PC-9 (cell line): ENCODE measurements around the gene SLX4. TPM values are rescaled to one million over a fixed set of nuclear protein-coding genes. Genes with fewer than 3 reads are reported as not detected.

Experiments
- BruUV-seq: library from RNA; stranded (reverse); fragments of 400-500 nt; replicated peaks from 2 replicates; lab custom pipeline; 2021; lab: Mats Ljungman, UMichigan
- CTCF ChIA-PET: fragments of 300-600 bp; sonication (Branson Sonifier 250); formaldehyde crosslinking; loops from one replicate; lab custom pipeline; 2022; ENCODE audit warnings: antibody characterized with exemption; lab: Charles Lee
- POLR2A ChIA-PET: fragments of 300-600 bp; sonication (Branson Sonifier 250); formaldehyde crosslinking; loops from one replicate; lab custom pipeline; 2022; ENCODE audit warnings: antibody characterized with exemption; ENCODE audit not compliant: unreplicated experiment; lab: Charles Lee
- DNase-seq, 2 experiments: peaks; one replicate each; pipeline versions ENCODE4 v3.0.0 to v3.0.0-alpha.2; 2015 to 2022; ENCODE audit warnings: mixed read lengths in 1 of 2
- H2AFZ ChIP-seq: fragments of 200-600 bp; sonication (generic); 2 replicates; pipeline ENCODE4 v1.8.1; 2017; ENCODE audit warnings: antibody characterized with exemption
- H3F3A ChIP-seq: fragments of 200-600 bp; sonication (generic); 2 replicates; pipeline ENCODE4 v1.8.1; 2017; ENCODE audit warnings: antibody characterized with exemption, mild to moderate bottlenecking, low read depth; ENCODE audit not compliant: insufficient read depth
- H3K27ac ChIP-seq: fragments of 200-600 bp; sonication (generic); 2 replicates; pipeline ENCODE4 v1.6.1; 2016; ENCODE audit warnings: mixed run types
- H3K27me3 ChIP-seq: fragments of 200-600 bp; sonication (generic); 2 replicates; pipeline ENCODE4 v1.6.1; 2016; ENCODE audit warnings: low read depth, mixed run types; ENCODE audit not compliant: insufficient read depth
- H3K36me3 ChIP-seq: fragments of 200-600 bp; sonication (generic); 2 replicates; pipeline ENCODE4 v1.6.1; 2016; ENCODE audit warnings: low read depth, mixed run types
- H3K4me1 ChIP-seq: fragments of 200-600 bp; sonication (generic); replicated peaks from 2 replicates; pipeline ENCODE4 v1.6.1; 2016; ENCODE audit warnings: mixed run types; ENCODE audit not compliant: insufficient read depth
- H3K4me2 ChIP-seq: fragments of 200-600 bp; sonication (generic); 2 replicates; pipeline ENCODE4 v1.6.1; 2017; ENCODE audit warnings: mixed run types
- H3K4me3 ChIP-seq: fragments of 200-600 bp; sonication (generic); 2 replicates; pipeline ENCODE4 v1.6.1; 2016; ENCODE audit warnings: mixed run types
- H3K79me2 ChIP-seq: fragments of 200-600 bp; sonication (generic); 2 replicates; pipeline ENCODE4 v1.6.1; 2017; ENCODE audit warnings: low read depth, mixed run types
- H3K9me2 ChIP-seq: fragments of 200-600 bp; sonication (generic); 2 replicates; pipeline ENCODE4 v1.8.1; 2017; ENCODE audit warnings: mild to moderate bottlenecking; ENCODE audit not compliant: insufficient read depth
- H3K9me3 ChIP-seq: fragments of 200-600 bp; sonication (generic); 2 replicates; pipeline ENCODE4 v1.8.1; 2016; ENCODE audit warnings: low read depth; ENCODE audit not compliant: insufficient read depth
- H4K20me1 ChIP-seq: fragments of 200-600 bp; sonication (generic); 2 replicates; pipeline ENCODE4 v1.8.1; 2017; ENCODE audit not compliant: insufficient read depth
- CTCF ChIP-seq: fragments of 200-600 bp; sonication (generic); conservative IDR thresholded peaks from 2 replicates; pipeline ENCODE4 v1.6.1; 2017; ENCODE audit warnings: mixed run types, antibody characterized with exemption, mild to moderate bottlenecking, moderate library complexity
- EZH2 ChIP-seq: fragments of 200-600 bp; sonication (generic); IDR thresholded peaks from 2 replicates; pipeline ENCODE4 v1.8.0; 2017; ENCODE audit warnings: antibody characterized with exemption, low read depth
- intact Hi-C: fragments of 100-400 bp; cut with micrococcal nuclease; formaldehyde crosslinking; loops from one replicate; pipeline ENCODE4 v1.10.0; 2022; ENCODE audit not compliant: unreplicated experiment
- total RNA-seq: library from RNA; stranded (reverse); gene quantifications from 2 replicates; pipeline ENCODE4 v1.2.3, GENCODE V29; 2021

SLX4 gene
- total RNA-seq, 1 experiment from 2014 or later, result 13.8 TPM

DNA sequence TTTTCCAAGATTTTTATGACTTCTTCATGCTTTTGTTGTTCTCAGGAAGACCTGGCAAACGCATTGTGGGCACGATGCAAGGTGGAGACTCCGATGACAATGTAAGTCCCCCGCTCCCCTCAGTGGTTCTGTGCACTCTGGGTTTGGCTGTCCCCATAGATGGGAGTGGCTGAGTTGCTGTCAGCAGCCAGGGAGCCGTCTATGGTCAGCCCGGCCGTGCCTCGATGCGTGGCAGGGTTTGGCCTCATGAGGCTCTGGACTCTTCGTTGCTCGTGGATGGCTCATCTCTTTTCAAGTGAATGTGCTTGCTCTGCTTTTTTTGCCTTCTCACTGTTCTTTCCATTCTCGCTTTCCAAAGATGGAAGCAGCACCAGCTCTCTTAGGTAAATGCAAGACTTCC lies 78.7 kb downstream of the SLX4 start:
- Histone ChIP-seq H3F3A (no peaks in the 10 kb centered on the region), H3K4me3 (no peak overlapping the region), H3K27ac (no peak overlapping the region), H3K79me2 (no peaks in the 10 kb centered on the region), H3K9me3 (no peaks in the 10 kb centered on the region), H3K36me3 (no peaks in the 10 kb centered on the region), H3K27me3 (no peaks in the 10 kb centered on the region), H3K4me2 (no peak overlapping the region), H2AFZ (no peak overlapping the region), H3K9me2 (no peaks in the 10 kb centered on the region), H3K4me1 (no peaks in the 10 kb centered on the region; the same call in 1 of the 2 replicates), H4K20me1 (no peaks in the 10 kb centered on the region)
- intact Hi-C loops, result no loop called here
- no peak for DNase-seq
- ChIA-PET CTCF (interaction anchor here (0.6 kb wide), 1 partner anchor 62 kb away, joined by 3 read pairs; no protein-coding TSS in a partner anchor), POLR2A (no interaction called here)
- no peak for TF ChIP-seq EZH2
- TF ChIP-seq CTCF, result no peak
- BruUV-seq, result no TSS peak

Other genes with a start within 250 kb of the SLX4 start
- gene ZSCAN32, start 210.6 kb downstream of the SLX4 start, total RNA-seq, result 15.5 and 16.4 TPM in 2 replicates
- gene ZNF174, start 210.4 kb downstream of the SLX4 start, total RNA-seq, result 12.1 and 13.2 TPM in 2 replicates
- gene ZNF597, start 168.1 kb downstream of the SLX4 start, total RNA-seq, result 1.5 and 1.8 TPM in 2 replicates
- 57.5 and 58.7 TPM in 2 replicates for gene NAA60, start 167.9 kb downstream of the SLX4 start, total RNA-seq
- not detected in 2 replicates for gene C16orf90, start 116.1 kb downstream of the SLX4 start, total RNA-seq
- gene CLUAP1, start 110.6 kb downstream of the SLX4 start, total RNA-seq, result 47.0 and 61.4 TPM in 2 replicates
- gene NLRC3, start 34.2 kb downstream of the SLX4 start, total RNA-seq, result not detected in 2 replicates
- 46.8 and 63.3 TPM in 2 replicates for gene DNASE1, start 43.1 kb upstream of the SLX4 start, total RNA-seq
- 204 and 258 TPM in 2 replicates for gene TRAP1, start 105.9 kb upstream of the SLX4 start, total RNA-seq